ENCODE measurements around the gene TBC1D21. TPM values are rescaled to one million over a fixed set of nuclear protein-coding genes. Genes with fewer than 3 reads are reported as not detected.

Gene TBC1D21
- total and polyA plus RNA-seq, 2 of the 8 experiments (the other 6 are each of a cell fraction or from before 2014, with no cell fraction given): not detected

DNA sequence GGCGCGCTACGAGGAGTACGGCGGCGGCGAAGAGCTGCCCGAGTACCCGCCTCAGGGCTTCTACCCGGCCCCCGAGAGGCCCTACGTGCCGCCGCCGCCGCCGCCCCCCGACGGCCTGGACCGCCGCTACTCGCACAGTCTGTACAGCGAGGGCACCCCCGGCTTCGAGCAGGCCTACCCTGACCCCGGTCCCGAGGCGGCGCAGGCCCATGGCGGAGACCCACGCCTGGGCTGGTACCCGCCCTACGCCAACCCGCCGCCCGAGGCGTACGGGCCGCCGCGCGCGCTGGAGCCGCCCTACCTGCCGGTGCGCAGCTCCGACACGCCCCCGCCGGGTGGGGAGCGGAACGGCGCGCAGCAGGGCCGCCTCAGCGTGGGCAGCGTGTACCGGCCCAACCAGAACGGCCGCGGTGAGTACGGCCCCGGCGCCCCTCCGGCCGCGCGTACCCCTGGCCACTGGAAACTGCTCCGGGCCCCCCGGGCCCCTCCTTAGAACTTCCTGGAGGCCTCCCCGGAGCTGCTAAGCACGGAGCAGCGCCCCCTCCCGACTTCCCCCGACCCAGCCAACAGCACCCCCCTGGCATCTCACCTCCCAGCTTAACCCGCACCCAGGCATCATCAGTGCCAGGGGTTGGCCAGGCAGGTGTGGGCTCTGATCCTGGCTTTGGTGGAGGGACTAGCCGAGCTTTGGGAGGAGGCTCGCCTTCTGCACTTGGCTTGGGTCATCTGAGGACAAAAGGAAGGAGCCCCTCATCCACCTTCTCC lies 54.3 kb downstream of the TBC1D21 start (continued):
- TF ChIP-seq CTCF (IDR thresholded peaks at IDR 0.05; ENCODE audit: control extremely low read depth in 1 of 3, insufficient read depth in 1 of 3, low read depth in 1 of 3, low read length in 3 of 3) (peak; percentile 33 to 65 (median 47)), GABPA (IDR thresholded peaks at IDR 0.05; ENCODE audit: borderline replicate concordance, insufficient read depth, low read length) (peak; percentile 57; the same call in 1 of the 2 replicates), ASH2L (IDR thresholded peaks at IDR 0.05; ENCODE audit: low read length) (peak; percentile 68), MAX (IDR thresholded peaks at IDR 0.05) (no peak), KDM4A (IDR thresholded peaks at IDR 0.05; ENCODE audit: low read depth, low read length, severe bottlenecking) (peak; percentile 86), BACH1 (IDR thresholded peaks at IDR 0.05; ENCODE audit: low read length) (peak; percentile 45)

Data from H1 (cell line).